Measurements from ENCODE around the gene KRTAP15-1.

The KRTAP15-1 gene

DNA sequence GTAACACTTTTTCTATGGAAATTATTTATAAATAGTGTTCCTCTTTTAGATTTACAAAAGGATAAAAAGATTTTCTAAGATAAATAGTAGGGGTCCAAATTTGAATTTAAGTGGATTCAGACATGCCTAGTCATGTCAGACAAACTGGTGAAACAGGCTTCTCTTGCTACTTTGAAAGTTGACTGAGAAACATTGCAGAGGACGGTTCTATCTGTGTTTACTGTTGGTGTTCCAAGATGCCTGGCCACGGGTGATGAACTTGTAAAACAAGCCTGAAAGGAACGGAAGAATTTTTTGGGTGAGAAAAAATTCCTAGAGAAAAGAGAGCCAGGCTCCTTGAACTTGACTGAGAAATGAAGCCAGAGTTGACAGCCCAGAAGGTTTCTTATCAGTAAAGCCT lies 37.9 kb downstream of the KRTAP15-1 start:
- Histone ChIP-seq H4K20me1 (ENCODE audit: insufficient read depth, low read length) (no peaks in the 10 kb centered on the region), H3K79me2 (ENCODE audit: insufficient read depth, low read length) (no peaks in the 10 kb centered on the region), H3K36me3 (ENCODE audit: insufficient read depth, low read length) (no peaks in the 10 kb centered on the region), H3K27me3 (ENCODE audit: insufficient read depth, low read length, poor library complexity) (no peaks in the 10 kb centered on the region), H3K9me3 (ENCODE audit: insufficient read depth, low read length, severe bottlenecking) (no peaks in the 10 kb centered on the region), H3K4me2 (ENCODE audit: insufficient read depth, low read length) (no peak overlapping the region), H3K4me3 (ENCODE audit: low read depth in 1 of 2, low read length in 2 of 2) (no peak overlapping the region), H3K9ac (ENCODE audit: low read depth, low read length) (no peak overlapping the region), H3K27ac (ENCODE audit: low read length) (no peak overlapping the region), H2AFZ (ENCODE audit: low read depth, low read length) (no peak overlapping the region), H3K4me1 (ENCODE audit: insufficient read depth, low read length) (no peaks in the 10 kb centered on the region)
- no peak for TF ChIP-seq EZH2 (IDR thresholded peaks at IDR 0.05; ENCODE audit: borderline replicate concordance, low read depth, low read length, severe bottlenecking)
- DNase-seq (no peak), ATAC-seq (ENCODE audit: insufficient read depth, low read depth) (no peak)

DNA sequence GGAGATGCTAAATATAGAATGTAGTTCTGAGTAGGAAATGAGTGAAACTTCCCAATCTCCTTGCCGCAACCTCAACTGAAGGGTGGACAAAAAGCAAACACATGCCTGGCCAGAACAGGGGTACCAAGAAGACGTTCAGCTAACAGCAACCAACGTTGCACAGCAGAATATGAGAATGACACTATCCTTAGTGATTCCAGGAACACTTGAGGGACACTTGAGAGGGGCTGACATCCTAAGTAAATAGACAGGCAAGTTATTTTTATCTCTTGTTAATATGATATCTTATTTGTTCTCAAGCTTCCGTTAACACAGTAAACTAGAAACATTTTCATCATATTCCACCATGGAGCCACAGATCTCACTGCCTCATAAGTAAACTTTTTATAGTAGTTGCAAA lies 39.2 kb downstream of the KRTAP15-1 start:
- Histone ChIP-seq H3K36me3 (ENCODE audit: insufficient read depth, low read length) (no peaks in the 10 kb centered on the region), H3K9me3 (ENCODE audit: insufficient read depth, low read length, severe bottlenecking) (no peaks in the 10 kb centered on the region), H3K27ac (ENCODE audit: low read length) (no peak overlapping the region), H3K79me2 (ENCODE audit: insufficient read depth, low read length) (no peaks in the 10 kb centered on the region), H3K4me1 (ENCODE audit: insufficient read depth, low read length) (no peaks in the 10 kb centered on the region), H4K20me1 (ENCODE audit: insufficient read depth, low read length) (no peaks in the 10 kb centered on the region), H2AFZ (ENCODE audit: low read depth, low read length) (no peak overlapping the region), H3K27me3 (ENCODE audit: insufficient read depth, low read length, poor library complexity) (no peaks in the 10 kb centered on the region), H3K9ac (ENCODE audit: low read depth, low read length) (no peak overlapping the region), H3K4me2 (ENCODE audit: insufficient read depth, low read length) (no peak overlapping the region), H3K4me3 (ENCODE audit: low read depth in 1 of 2, low read length in 2 of 2) (no peak overlapping the region)
- ATAC-seq (ENCODE audit: insufficient read depth, low read depth) (no peak), DNase-seq (no peak)
- no peak for TF ChIP-seq CTCF (IDR thresholded peaks at IDR 0.05; ENCODE audit: borderline replicate concordance, extremely low read depth, low read length, poor library complexity, severe bottlenecking)
- no peak for TF ChIP-seq EZH2 (IDR thresholded peaks at IDR 0.05; ENCODE audit: borderline replicate concordance, low read depth, low read length, severe bottlenecking)

DNA sequence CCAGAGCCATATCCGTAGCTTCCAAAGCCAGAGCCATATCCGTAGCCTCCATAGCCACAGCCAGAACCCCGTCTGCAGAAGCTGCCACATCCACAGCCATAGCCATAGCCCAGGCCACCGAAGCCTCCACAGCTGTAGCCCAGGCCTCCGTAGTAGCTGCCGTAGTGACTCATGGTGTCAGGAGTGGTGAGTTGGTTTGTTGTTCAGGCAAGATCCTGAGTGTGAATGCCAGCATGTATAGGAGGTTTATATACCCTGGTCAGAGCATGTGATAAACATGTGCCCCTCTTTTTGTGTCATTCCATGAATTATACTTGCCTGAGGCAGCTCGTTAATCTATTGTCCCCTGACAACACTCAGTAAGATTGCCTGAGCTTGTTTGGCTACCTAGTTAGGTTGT lies 40.1 kb downstream of the KRTAP15-1 start, which contains the start of gene KRTAP19-1:
TSS of gene KRTAP19-1 (minus strand) at position 223 of the 400 bp plus-strand sequence. CDS start at position 173, 50 bp downstream.
- no peaks in the 10 kb centered on the region for H3K79me2 ChIP-seq (ENCODE audit: insufficient read depth, low read length)
- no peaks in the 10 kb centered on the region for H3K36me3 ChIP-seq (ENCODE audit: insufficient read depth, low read length)
- H3K9me3 ChIP-seq (ENCODE audit: insufficient read depth, low read length, severe bottlenecking), result no peaks in the 10 kb centered on the region
- no peaks in the 10 kb centered on the region for H3K27me3 ChIP-seq (ENCODE audit: insufficient read depth, low read length, poor library complexity)
- no peak within 1 kb of the TSS for H3K27ac ChIP-seq (ENCODE audit: low read length)
- H3K4me1 ChIP-seq (ENCODE audit: insufficient read depth, low read length), result no peaks in the 10 kb centered on the region
- no peak within 1 kb of the TSS for H2AFZ ChIP-seq (ENCODE audit: low read depth, low read length)
- TF ChIP-seq CTCF (IDR thresholded peaks at IDR 0.05; ENCODE audit: borderline replicate concordance, extremely low read depth, low read length, poor library complexity, severe bottlenecking), result no peak
- TF ChIP-seq EZH2 (IDR thresholded peaks at IDR 0.05; ENCODE audit: borderline replicate concordance, low read depth, low read length, severe bottlenecking), result no peak
- H3K4me2 ChIP-seq (ENCODE audit: insufficient read depth, low read length), result no peak within 1 kb of the TSS
- no peak within 1 kb of the TSS for H3K4me3 ChIP-seq (ENCODE audit: low read depth in 1 of 2, low read length in 2 of 2)
- no peak for ATAC-seq (ENCODE audit: insufficient read depth, low read depth)
- DNase-seq, result no peak
- no peaks in the 10 kb centered on the region for H4K20me1 ChIP-seq (ENCODE audit: insufficient read depth, low read length)
- H3K9ac ChIP-seq (ENCODE audit: low read depth, low read length), result no peak within 1 kb of the TSS

- H3K9me3 ChIP-seq (ENCODE audit: insufficient read depth, low read length, severe bottlenecking), result peaks cover 3% of the 10 kb centered on the region
- H3K27me3 ChIP-seq (ENCODE audit: insufficient read depth, low read length, poor library complexity), result no peaks in the 10 kb centered on the region
- DNase-seq, result no peak
- no peak overlapping the region for H3K27ac ChIP-seq (ENCODE audit: low read length)
- H3K4me3 ChIP-seq (ENCODE audit: low read depth in 1 of 2, low read length in 2 of 2), result no peak overlapping the region
- ATAC-seq (ENCODE audit: insufficient read depth, low read depth), result no peak
- no peak overlapping the region for H3K4me2 ChIP-seq (ENCODE audit: insufficient read depth, low read length)
- no peaks in the 10 kb centered on the region for H3K36me3 ChIP-seq (ENCODE audit: insufficient read depth, low read length)
- no peak for TF ChIP-seq EZH2 (IDR thresholded peaks at IDR 0.05; ENCODE audit: borderline replicate concordance, low read depth, low read length, severe bottlenecking)
- TF ChIP-seq CTCF (IDR thresholded peaks at IDR 0.05; ENCODE audit: borderline replicate concordance, extremely low read depth, low read length, poor library complexity, severe bottlenecking), result no peak
- H4K20me1 ChIP-seq (ENCODE audit: insufficient read depth, low read length), result no peaks in the 10 kb centered on the region
- no peaks in the 10 kb centered on the region for H3K4me1 ChIP-seq (ENCODE audit: insufficient read depth, low read length)
- H3K79me2 ChIP-seq (ENCODE audit: insufficient read depth, low read length), result no peaks in the 10 kb centered on the region
- H2AFZ ChIP-seq (ENCODE audit: low read depth, low read length), result no peak overlapping the region
- H3K9ac ChIP-seq (ENCODE audit: low read depth, low read length), result no peak overlapping the region
These were observed 42.1 kb downstream of the KRTAP15-1 start for GRCh38 chr21:30482130-30482529.
